ENCODE measurements around the gene CAMTA1. TPM values are rescaled to one million over a fixed set of nuclear protein-coding genes. Genes with fewer than 3 reads are reported as not detected.

Gene CAMTA1
- total and polyA plus RNA-seq, 8 donors = 42.8 to 213 (median 118) TPM

GRCh38 chr1:6951536-6951935 lies 166.3 kb downstream of the CAMTA1 start:
- intact Hi-C loops (cut with DNase I; ENCODE audit: low total_unique reads) = no loop called here
- H3K9me3 ChIP-seq = no peaks in the 10 kb centered on the region
- no peak for DNase-seq
- H3K27ac ChIP-seq = no peak overlapping the region
- H3K27me3 ChIP-seq = peaks cover 0 to 21% (median 0%) of the 10 kb centered on the region in 3 donors
- WGBS, 5 donors = 91 to 96% (median 92%) methylated on average over 7 to 12 of the region's 12 CpGs
- no peaks in the 10 kb centered on the region for H3K4me1 ChIP-seq
- H3K36me3 ChIP-seq = no peaks in the 10 kb centered on the region
- TF ChIP-seq POLR2A (IDR thresholded peaks at IDR 0.05) (no peak), EP300 (IDR thresholded peaks at IDR 0.05) (no peak), POLR2AphosphoS5 (IDR thresholded peaks at IDR 0.05) (no peak), CTCF (IDR thresholded peaks at IDR 0.05) (no peak)
- no peak overlapping the region for H3K4me3 ChIP-seq

GRCh38 chr1:6953216-6953615 lies 168.0 kb downstream of the CAMTA1 start:
- no peaks in the 10 kb centered on the region for H3K4me1 ChIP-seq
- WGBS, 5 donors = 78 to 94% (median 86%) methylated on average over 12 of the region's 12 CpGs
- no peaks in the 10 kb centered on the region for H3K36me3 ChIP-seq
- no peaks in the 10 kb centered on the region for H3K9me3 ChIP-seq
- no peak overlapping the region for H3K4me3 ChIP-seq
- peaks cover 0 to 37% (median 6%) of the 10 kb centered on the region in 3 donors for H3K27me3 ChIP-seq
- H3K27ac ChIP-seq = no peak overlapping the region
- no peak for DNase-seq
- no peak for TF ChIP-seq EP300 (IDR thresholded peaks at IDR 0.05)
- no peak for TF ChIP-seq POLR2AphosphoS5 (IDR thresholded peaks at IDR 0.05)
- TF ChIP-seq CTCF (IDR thresholded peaks at IDR 0.05) = no peak
- TF ChIP-seq POLR2A (IDR thresholded peaks at IDR 0.05) = no peak
- intact Hi-C loops (cut with DNase I; ENCODE audit: low total_unique reads) = no loop called here

- Histone ChIP-seq H3K4me1 (no peaks in the 10 kb centered on the region), H3K36me3 (no peaks in the 10 kb centered on the region), H3K27ac (no peak overlapping the region), H3K9me3 (no peaks in the 10 kb centered on the region), H3K27me3 (peaks cover 0 to 42% (median 6%) of the 10 kb centered on the region in 3 donors), H3K4me3 (no peak overlapping the region)
- no peak for TF ChIP-seq CTCF (IDR thresholded peaks at IDR 0.05)
- TF ChIP-seq POLR2A (IDR thresholded peaks at IDR 0.05) = no peak
- TF ChIP-seq POLR2AphosphoS5 (IDR thresholded peaks at IDR 0.05) = no peak
- no peak for DNase-seq
- 72 to 78% (median 74%) methylated on average over 11 of the region's 11 CpGs for WGBS, 5 donors
- intact Hi-C loops (cut with DNase I; ENCODE audit: low total_unique reads) = no loop called here
These were observed 168.7 kb downstream of the CAMTA1 start for GRCh38 chr1:6953907-6954364.

GRCh38 chr1:6954591-6954990 lies 169.3 kb downstream of the CAMTA1 start:
- no peak for DNase-seq
- Histone ChIP-seq H3K9me3 (no peaks in the 10 kb centered on the region), H3K4me1 (no peaks in the 10 kb centered on the region), H3K27ac (no peak overlapping the region), H3K27me3 (peaks cover 0 to 42% (median 6%) of the 10 kb centered on the region in 3 donors), H3K4me3 (no peak overlapping the region), H3K36me3 (no peaks in the 10 kb centered on the region)
- TF ChIP-seq CTCF (IDR thresholded peaks at IDR 0.05) (no peak), POLR2AphosphoS5 (IDR thresholded peaks at IDR 0.05) (no peak)
- intact Hi-C loops (cut with DNase I; ENCODE audit: low total_unique reads) = no loop called here
- WGBS, 5 donors = 49 to 67% (median 59%) methylated on average over 12 to 15 of the region's 15 CpGs

All from stomach (tissue), 9 donors.